ENCODE results near the gene CIROP.

The CIROP gene

DNA sequence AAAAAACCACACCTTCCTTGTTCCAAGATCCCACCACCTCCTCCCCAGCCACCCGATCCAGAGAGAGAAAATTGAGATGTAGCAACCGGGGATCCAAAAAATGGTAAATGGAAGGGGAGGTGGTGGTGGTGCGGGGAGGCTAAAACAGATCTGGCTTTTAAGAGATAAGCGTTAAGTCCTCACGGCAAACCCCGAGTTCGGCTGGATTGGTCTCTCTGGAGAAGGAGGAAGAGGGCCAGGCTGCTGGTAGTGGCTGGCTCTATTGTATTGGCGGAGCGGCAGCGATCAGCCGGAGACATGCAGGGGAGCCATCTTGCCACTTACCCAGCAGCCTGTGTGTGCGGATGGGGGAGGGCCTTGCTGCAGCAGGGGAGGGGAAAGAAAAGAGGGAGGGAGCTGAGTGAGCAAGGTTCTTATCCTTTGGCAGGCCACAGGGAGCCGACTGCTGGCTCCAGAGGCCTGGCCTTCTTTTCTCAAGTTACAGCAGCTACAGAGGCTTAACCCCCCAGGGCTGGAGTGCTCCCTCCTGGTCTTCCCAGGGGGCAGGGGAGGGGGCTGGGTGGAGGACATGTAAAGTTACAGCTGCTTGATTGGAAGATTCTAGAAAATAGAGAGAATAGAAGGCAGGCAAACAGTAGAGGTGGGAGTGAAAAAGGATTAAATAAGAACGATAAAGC lies 33.4 kb downstream of the CIROP start:
- H3K27ac ChIP-seq = peak overlapping the region; percentile 74 to 83
- intact Hi-C loops (cut with DNase I; ENCODE audit: low total_unique reads) = no loop called here
- DNase-seq = peak; percentile 89 to 94
- peaks cover 48 to 62% (median 55%) of the 10 kb centered on the region in 3 donors for H3K36me3 ChIP-seq
- no peaks in the 10 kb centered on the region for H3K27me3 ChIP-seq
- H3K4me1 ChIP-seq = peaks cover 0 to 44% (median 28%) of the 10 kb centered on the region in 4 donors
- peak overlapping the region; percentile 56 to 60 for H3K4me3 ChIP-seq
- TF ChIP-seq, protein P1, sequence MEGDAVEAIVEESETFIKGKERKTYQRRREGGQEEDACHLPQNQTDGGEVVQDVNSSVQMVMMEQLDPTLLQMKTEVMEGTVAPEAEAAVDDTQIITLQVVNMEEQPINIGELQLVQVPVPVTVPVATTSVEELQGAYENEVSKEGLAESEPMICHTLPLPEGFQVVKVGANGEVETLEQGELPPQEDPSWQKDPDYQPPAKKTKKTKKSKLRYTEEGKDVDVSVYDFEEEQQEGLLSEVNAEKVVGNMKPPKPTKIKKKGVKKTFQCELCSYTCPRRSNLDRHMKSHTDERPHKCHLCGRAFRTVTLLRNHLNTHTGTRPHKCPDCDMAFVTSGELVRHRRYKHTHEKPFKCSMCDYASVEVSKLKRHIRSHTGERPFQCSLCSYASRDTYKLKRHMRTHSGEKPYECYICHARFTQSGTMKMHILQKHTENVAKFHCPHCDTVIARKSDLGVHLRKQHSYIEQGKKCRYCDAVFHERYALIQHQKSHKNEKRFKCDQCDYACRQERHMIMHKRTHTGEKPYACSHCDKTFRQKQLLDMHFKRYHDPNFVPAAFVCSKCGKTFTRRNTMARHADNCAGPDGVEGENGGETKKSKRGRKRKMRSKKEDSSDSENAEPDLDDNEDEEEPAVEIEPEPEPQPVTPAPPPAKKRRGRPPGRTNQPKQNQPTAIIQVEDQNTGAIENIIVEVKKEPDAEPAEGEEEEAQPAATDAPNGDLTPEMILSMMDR (IDR thresholded peaks at IDR 0.05) = no peak
- no peaks in the 10 kb centered on the region for H3K9me3 ChIP-seq

DNA sequence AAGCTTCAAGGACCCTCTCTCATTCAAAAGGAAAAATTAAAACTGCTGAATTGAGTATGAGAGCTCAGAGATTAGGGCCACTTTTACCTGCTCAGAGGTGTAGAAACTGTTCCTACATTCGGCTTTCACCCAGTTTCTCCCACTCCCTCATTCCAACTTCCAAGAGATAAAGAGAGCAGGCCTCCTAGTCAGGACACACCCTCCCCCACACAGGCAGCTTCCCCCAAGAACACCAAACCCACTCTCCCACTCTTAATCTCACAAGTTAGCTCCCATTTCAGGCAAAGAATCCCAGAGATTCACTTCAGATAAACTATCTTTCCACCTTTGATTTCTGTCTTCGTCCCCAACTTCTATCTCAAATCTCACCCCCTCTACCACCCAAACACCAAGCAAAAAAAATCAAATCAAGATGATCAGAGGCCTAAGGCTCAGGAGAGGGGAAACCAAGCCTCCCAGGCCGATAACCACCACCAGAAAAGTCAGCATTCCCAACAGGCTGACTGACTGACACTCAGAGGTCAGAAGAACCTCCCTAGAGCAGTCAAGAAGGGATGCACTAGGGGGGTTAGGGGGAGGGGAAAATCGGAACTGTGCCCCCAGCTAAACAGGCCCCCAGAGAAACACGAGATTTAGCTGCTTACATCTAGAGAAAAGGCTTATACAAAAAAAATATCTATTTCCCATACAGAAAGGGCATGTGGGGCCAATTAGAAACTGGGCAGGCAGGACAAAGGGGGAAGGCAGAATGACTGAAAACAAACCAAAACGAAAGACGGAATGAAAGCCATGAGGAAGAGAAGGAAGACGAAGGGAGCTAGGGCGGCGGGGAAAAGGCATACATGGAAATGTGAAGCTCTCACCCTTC lies 34.3 kb downstream of the CIROP start:
- peak overlapping the region; percentile 56 to 60 for H3K4me3 ChIP-seq
- H3K4me1 ChIP-seq = peaks cover 0 to 44% (median 28%) of the 10 kb centered on the region in 4 donors
- no peaks in the 10 kb centered on the region for H3K9me3 ChIP-seq
- TF ChIP-seq, protein P1 (IDR thresholded peaks at IDR 0.05) = no peak
- H3K36me3 ChIP-seq = peaks cover 46 to 62% (median 55%) of the 10 kb centered on the region in 3 donors
- peak overlapping the region; percentile 74 to 83 for H3K27ac ChIP-seq
- DNase-seq = no peak
- intact Hi-C loops (cut with DNase I; ENCODE audit: low total_unique reads) = no loop called here
- H3K27me3 ChIP-seq = no peaks in the 10 kb centered on the region

DNA sequence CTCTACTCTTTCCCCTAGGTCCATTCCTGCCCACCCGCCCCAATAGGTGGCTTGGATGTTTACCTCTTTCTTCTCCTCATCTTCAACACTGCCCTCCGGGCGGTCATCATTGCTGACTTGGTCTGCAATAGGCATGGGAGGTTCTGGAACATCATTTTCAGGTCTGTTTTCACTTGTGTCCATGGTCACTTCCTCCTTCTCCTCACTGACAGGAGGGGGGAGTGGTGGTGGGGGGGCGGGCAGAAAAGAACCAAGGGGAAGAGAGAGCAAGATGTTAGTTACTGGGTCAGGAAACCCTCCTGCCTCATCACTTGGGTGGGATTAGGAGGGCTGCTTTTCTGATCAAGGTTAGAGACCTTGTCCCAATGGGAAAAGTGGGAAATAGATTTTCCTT lies 35.4 kb downstream of the CIROP start:
- H3K27ac ChIP-seq = peak overlapping the region in 1 of 2 donors; percentile 14
- TF ChIP-seq, protein P1 (IDR thresholded peaks at IDR 0.05) = no peak
- H3K36me3 ChIP-seq = peaks cover 46 to 64% (median 57%) of the 10 kb centered on the region in 3 donors
- H3K4me3 ChIP-seq = no peak overlapping the region
- H3K27me3 ChIP-seq = no peaks in the 10 kb centered on the region
- DNase-seq = peak in 1 of 2 donors; percentile 53
- peaks cover 0 to 44% (median 28%) of the 10 kb centered on the region in 4 donors for H3K4me1 ChIP-seq
- intact Hi-C loops (cut with DNase I; ENCODE audit: low total_unique reads) = no loop called here
- H3K9me3 ChIP-seq = no peaks in the 10 kb centered on the region

DNA sequence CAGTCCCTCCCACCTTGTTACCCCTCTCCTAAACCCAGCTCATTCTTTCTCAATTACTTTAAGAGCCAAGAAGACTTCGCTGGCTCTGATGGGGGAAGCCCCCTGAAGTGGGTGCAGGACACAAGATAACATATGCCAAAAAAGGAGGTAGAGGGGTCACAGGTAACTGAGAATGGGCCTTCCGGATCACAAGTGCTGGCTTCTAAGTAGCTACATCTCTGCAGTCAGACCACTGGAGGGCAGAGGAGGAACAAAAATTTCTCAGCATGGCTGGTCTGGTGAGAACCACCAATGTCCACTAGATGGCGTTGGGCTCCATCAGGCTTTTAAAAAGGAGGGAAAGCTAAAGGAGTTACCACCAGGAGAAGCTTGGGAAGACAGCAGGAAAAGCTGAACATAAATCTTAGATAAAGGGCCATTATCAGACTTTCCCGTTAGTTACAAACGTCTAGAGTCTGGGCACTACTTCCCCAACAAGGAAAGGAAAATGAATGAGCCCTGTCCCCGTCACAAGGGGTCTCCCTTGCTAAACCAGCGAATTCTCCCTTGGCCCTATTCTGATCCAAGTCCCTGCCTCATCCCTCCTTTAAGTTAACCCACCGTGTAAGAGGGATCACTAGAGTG lies 35.9 kb downstream of the CIROP start:
- no peaks in the 10 kb centered on the region for H3K27me3 ChIP-seq
- H3K27ac ChIP-seq = peak overlapping the region in 1 of 2 donors; percentile 24
- peaks cover 47 to 64% (median 58%) of the 10 kb centered on the region in 3 donors for H3K36me3 ChIP-seq
- intact Hi-C loops (cut with DNase I; ENCODE audit: low total_unique reads) = no loop called here
- H3K4me1 ChIP-seq = peaks cover 0 to 48% (median 28%) of the 10 kb centered on the region in 4 donors
- no peaks in the 10 kb centered on the region for H3K9me3 ChIP-seq
- H3K4me3 ChIP-seq = no peak overlapping the region
- TF ChIP-seq, protein P1 (IDR thresholded peaks at IDR 0.05) = peak; percentile 94 to 96
- peak; percentile 75 to 89 for DNase-seq

Data from tibial artery (tissue), 4 donors.